GM08714 (cell line): Measurements from ENCODE around the gene ELAPOR1.
"Not testable (repeated sequence)": the region's sequence is repeated elsewhere in the genome, so short reads cannot be mapped to it uniquely, and the experiment has no call there.

Source experiments
- H3K4me3 ChIP-seq: fragments of 200-500 bp; sonication (Bioruptor generic); 2 replicates; pipeline ENCODE4 v1.5.1; 2014; ENCODE audit warnings: mild to moderate bottlenecking, low read length, inconsistent platforms
- ZNF274 ChIP-seq: IDR thresholded peaks from 2 replicates; pipeline ENCODE4 v1.6.1; 2012; ENCODE audit warnings: mild to moderate bottlenecking, low read depth, low read length

Gene ELAPOR1

GRCh38 chr1:109138358-109138757 is 24.4 kb downstream of the ELAPOR1 start:
- no peak overlapping the region for H3K4me3 ChIP-seq
- no peak for TF ChIP-seq ZNF274

DNA sequence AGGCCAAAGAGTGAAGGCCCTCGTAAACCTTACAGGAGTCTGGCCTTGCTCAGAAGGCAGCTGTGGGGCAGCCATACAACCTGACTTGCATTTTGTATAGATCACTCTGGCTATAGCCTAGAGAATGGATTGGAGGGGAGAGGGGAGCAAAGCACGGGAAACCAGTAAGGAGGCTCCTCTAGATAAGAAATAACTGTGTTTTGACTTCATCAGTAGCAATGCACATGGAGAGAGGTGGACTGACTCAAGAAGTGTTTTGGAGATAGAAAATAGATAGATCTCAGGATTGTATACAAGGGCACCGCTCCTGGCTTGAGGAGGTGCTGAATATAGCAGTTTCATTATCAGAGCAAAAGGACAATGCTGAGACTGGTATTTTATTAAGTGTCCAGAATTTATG is 26.5 kb downstream of the ELAPOR1 start:
- TF ChIP-seq ZNF274: no peak
- H3K4me3 ChIP-seq: no peak overlapping the region

GRCh38 chr1:109142260-109142659 is 28.3 kb downstream of the ELAPOR1 start:
- no peak overlapping the region for H3K4me3 ChIP-seq
- TF ChIP-seq ZNF274: no peak

DNA sequence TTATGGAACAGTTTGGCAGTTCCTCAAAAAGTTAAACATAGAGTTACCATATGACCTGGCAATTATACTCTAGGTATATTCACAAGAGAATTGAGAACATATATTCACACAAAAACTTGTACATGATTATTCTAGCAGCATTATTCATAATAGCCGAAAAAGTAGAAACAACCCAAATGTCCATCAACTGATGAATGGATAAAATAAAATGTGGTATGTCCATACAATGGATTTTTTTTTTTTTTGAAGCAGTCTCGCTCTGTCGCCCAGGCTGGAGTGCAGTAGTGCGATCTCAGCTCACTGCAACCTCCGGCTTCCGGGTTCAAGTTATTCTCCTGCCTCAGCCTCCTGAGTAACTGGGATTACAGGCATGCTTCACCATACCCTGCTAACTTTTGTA is 28.8 kb downstream of the ELAPOR1 start:
- H3K4me3 ChIP-seq: not testable (repeated sequence)

DNA sequence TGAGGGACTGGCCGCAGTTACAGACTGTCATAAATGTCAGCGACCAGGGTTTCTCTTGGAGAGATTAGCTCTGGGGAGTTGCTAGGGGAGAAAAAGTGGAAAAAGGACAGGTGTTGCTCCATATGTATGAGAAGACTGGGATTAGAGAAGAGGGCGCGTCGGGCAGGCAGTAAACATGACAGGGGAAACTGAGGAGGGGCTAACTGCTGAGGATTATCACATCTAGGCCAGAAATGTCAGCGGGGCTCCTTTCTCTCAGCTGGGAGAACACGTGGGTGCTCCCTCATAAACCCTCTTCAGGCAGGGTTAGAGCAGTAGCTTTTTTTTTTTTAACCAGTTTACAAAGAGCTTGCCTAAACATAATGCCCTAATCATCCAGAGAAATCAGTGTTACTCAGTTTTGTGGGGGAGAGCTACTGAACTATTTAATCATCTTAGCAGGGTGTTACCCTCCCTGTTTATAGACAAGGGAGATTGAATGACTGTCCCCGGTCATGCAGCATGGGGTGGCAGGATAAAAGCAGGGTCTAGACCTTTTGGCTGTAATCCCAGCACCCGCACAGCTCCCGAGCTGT is 35.2 kb downstream of the ELAPOR1 start:
- TF ChIP-seq ZNF274: no peak
- H3K4me3 ChIP-seq: no peak overlapping the region

DNA sequence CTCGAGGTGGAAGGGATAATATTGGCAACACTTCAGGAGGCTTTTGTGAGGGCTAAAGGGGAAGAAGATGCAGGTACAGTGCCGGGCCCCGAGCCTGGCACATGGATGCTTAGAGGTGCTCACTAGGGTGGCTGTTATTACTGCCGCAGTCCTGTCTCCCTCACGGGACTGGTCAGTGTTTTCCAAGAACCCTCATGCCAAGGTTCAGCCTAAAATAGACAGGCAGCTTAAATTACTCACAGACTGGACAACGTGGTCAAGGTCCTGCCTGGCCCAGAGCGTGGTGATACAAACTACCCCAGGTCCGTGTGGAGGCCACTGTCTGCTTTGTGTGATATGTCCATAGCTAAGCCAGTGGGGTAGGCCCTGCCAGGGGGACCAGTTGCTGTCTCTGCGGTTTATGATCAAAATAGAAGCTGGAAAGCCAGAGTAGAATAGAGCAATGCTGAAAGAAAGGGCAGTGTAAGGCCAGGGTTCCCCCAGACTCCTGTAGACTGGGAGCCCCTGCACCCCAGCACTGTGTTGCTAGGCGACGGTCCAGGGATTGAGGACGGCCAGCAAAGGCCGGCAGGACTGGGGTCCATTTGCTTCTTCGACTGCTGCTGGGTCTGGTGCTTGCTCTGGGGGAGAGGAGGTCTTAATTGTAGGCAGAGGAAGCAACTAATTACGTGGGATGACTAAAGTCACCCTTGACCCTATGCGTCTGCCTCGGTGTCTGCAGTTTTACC is 36.1 kb downstream of the ELAPOR1 start:
- H3K4me3 ChIP-seq: no peak overlapping the region
- no peak for TF ChIP-seq ZNF274

- TF ChIP-seq ZNF274: no peak
- no peak overlapping the region for H3K4me3 ChIP-seq
Measured at GRCh38 chr1:109151146-109151990, 37.5 kb downstream of the ELAPOR1 start.

- H3K4me3 ChIP-seq: no peak overlapping the region
- no peak for TF ChIP-seq ZNF274
Measured at GRCh38 chr1:109152196-109152595, 38.3 kb downstream of the ELAPOR1 start.

- no peak for TF ChIP-seq ZNF274
- no peak overlapping the region for H3K4me3 ChIP-seq
Measured at GRCh38 chr1:109156916-109157385, 43.0 kb downstream of the ELAPOR1 start.

GRCh38 chr1:109158433-109158832 is 44.5 kb downstream of the ELAPOR1 start:
- H3K4me3 ChIP-seq: no peak overlapping the region
- TF ChIP-seq ZNF274: no peak

DNA sequence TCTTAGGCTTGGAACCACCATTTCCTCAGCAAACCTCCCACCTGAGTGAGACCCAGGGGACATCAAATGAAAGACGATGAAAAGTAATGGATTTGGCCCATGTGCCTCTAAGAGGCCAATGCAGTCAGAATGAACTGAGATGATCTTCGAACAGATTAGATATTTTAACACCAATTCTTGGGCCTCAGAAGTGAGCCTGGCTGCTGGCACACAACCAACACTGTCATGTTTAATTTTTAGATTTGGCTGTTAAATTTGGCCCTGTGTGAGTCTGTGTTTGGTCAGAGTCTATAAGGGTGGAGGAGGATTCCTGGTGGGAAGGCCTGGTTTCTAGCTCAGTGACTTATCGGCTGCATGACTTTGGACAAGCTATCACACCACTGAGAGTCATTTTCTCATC is 45.4 kb downstream of the ELAPOR1 start:
- no peak for TF ChIP-seq ZNF274

DNA sequence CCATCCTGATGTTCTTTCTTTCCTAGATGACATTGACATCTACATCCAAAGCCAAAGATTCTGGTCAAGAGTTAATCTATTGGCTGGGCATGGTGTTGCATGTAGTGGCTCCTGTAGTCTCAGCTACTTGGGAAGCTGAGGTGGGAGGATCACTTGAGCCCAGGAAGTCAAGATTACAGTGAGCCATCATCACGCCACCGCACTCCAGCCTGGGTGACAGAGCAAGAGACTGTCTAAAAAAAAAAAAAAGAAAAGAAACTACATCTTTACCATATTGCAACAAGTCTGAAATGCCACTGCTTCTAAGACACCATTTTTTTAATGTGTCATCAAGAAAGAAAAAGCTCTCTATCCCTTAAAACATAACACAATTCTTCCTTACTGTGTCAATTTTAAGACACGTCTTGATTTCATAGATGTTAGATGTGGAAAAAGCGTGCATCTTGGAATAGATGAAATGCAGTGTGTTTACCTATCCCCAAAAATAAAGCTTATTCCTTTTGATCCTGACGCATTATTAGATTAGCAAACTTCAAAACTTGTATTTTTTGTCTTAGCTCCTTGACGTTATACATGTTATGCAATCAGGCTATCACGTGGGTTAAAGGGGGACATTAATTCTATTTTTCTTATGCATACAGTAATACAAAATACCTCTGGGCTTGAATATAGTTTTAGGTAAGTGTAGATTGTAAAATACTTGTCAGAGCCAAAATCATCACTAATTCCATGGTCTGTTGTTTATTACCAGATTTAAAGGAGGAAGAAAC is 46.3 kb downstream of the ELAPOR1 start:
- H3K4me3 ChIP-seq: no peak overlapping the region
- no peak for TF ChIP-seq ZNF274

More for the DNA sequence above, 45.4 kb downstream of the ELAPOR1 start:
- H3K4me3 ChIP-seq: no peak overlapping the region

DNA sequence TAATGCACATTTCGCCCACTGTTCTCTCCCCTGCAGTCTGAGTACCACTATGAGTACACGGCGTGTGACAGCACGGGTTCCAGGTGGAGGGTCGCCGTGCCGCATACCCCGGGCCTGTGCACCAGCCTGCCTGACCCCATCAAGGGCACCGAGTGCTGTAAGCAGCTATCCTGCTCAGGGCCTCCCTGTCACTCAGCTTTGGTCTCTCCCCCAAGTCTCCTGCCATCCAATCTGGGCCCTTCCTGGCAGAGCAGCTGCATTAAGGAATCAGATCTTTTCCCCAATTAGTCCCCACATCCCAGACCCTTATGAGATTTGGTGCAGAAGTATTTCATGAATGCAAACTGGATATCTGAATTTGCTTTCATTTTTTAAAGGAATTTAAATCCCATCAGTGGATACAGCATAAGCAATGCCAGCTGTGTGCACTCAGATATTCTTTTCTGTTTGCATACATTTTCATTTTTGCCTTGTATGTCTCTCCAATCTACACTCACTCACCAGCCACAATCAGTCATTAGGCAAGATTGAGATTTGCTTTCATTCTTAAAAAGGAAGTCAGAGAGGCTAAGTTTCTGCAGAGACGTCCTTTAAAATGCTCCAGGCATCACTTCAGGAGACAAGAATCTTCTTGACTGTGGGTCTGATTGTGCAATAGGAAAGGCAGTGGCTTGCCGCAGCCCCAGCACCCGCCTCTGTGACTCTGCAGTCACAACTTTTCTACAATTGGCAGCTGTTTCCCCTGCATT is 48.1 kb downstream of the ELAPOR1 start:
- H3K4me3 ChIP-seq: no peak overlapping the region; the same call in 1 of the 2 replicates
- no peak for TF ChIP-seq ZNF274
